G401 (cell line): ENCODE measurements around the gene SPAG4. TPM values are rescaled to one million over a fixed set of nuclear protein-coding genes. Genes with fewer than 3 reads are reported as not detected.

Experiments used
- DNase-seq: peaks from one replicate; pipeline ENCODE4 v3.0.0-alpha.2; 2015; ENCODE audit warnings: low spot score
- in situ Hi-C: cut with HindIII; loops from 2 replicates; pipeline ENCODE4 v1.10.0; 2016; ENCODE audit warnings: low sequenced_read_pairs, mixed read lengths
- total RNA-seq: library from RNA; depleted of rRNA; stranded (reverse); fragments of >200 nt; shearing (Covaris generic); gene quantifications from 2 replicates; pipeline ENCODE4 v1.2.3, GENCODE V29; 2014

The SPAG4 gene
- total RNA-seq, 1 experiment from 2014 or later: 8.0 TPM

DNA sequence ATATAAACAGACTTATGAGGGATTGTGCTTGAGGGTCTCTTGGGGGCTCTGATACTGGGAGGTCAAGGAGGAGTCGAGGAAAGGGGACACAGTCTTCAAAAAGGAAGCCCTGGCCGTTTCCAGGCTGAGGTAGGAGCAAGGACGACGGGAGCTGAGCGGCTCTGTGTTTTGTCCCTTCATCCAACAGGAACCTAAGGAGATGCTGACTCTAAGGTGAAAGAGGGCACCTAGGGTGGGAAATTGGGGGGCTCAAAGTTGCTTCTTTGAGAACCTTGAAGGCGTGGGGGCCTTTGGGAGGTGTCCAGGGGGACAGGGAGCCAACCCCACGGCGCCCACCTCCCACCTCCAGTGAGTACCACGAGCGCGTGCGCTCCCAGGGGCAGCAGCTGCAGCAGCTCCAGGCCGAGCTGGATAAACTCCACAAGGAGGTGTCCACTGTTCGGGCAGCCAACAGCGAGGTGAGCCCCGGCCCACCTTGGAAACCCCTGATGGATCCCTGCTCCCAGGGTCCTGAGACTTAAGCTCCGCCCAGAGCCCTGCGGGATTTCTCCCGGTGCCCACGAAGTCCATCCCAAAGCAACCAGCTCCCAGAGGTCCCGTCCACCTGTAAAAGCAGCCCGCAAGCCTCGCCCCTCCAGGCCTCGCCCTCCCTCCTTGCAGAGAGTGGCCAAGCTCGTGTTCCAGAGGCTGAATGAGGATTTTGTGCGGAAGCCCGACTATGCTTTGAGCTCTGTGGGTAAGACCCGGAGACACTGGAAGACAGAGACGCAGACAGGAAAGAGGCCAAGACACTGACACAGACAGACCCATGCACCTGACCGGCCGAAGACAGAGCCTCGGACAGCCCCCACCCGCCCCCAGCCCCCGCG lies 2.9 kb downstream of the SPAG4 start:
- DNase-seq: peak; percentile 41
- in situ Hi-C loops: no loop called here

DNA sequence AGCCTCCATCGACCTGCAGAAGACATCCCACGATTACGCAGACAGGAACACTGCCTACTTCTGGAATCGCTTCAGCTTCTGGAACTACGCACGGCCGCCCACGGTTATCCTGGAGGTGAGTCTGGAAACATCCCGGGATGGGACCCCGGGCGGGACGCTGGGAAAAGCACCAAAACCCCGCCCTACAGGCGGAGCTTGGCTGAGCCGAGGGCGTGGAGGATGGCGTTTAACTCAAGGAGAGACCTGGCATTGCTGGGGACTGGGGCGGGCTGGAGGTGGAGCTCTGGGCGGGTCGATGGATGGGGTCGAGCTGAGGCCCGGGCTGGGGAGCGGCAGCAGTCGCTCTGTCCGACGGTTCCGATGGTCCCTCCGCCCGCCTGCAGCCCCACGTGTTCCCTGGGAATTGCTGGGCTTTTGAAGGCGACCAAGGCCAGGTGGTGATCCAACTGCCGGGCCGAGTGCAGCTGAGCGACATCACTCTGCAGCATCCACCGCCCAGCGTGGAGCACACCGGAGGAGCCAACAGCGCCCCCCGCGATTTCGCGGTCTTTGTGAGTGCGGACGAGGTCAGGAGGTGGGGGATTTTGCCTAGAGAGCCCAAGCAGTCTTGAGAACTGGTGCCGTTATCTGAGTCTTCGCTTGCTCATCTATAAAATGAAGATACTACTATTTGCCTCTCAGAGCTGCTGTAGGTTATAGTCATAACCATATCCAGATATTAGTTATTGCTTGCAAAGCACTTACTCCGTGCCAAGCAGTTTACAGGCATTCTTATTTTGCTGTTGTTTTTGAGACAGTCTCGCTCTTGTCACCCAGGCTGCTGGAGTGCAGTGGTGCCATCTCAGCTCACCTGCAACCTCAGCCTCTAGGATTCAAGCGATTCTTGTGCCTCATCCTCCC lies 3.8 kb downstream of the SPAG4 start:
- DNase-seq: peak; percentile 80
- in situ Hi-C loops: no loop called here

DNA sequence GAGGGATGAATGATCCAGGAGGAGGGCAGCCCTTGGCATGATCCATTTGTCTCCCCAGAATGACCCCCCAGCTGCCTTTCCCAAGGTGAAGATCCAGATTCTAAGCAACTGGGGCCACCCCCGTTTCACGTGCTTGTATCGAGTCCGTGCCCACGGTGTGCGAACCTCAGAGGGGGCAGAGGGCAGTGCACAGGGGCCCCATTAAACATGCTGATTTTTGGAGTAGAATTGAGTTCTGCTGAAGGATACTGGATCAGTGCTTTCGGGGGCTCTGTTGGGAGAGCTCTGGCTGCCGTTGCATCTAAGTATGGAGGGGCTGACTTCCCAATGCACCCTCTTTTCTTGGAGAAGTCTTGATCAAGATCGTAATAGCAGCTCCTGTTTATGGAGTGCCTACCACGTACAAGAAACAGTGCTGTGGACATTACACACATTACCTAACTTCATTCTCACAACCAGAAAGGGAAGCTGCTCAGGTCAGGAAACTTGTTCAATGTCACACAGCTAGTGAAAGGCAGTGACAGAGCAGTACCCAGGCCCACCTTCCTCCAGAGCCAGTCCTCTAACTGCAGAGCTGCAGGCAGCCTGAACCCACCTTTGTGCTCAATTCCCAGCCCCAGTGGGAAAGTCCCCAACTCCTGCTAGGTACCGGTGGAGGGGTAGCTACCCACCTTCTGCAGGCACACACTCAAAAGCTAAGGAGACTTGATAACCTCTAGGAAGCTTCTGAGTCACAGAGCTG lies 5.4 kb downstream of the SPAG4 start:
- no peak for DNase-seq
- in situ Hi-C loops: no loop called here

DNA sequence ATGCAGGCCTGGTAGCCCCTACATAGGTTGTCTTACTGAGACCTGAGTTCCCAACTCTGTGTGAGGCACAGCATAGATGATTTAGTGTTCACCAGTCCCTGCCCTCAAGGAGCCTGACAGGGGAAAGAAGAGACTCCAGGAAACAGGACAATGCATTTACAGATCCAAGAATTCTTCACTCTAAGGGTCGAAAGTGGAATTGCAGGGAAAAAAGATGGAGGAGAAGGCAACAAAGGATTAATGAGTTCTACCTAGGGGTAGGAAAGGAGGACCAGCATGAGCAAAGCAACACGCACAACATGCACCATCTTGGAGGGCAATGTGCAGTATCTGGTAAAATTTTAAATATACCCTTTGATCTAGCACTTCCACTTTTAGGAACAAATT lies 5.9 kb downstream of the SPAG4 start:
- in situ Hi-C loops: no loop called here
- DNase-seq: no peak

DNA sequence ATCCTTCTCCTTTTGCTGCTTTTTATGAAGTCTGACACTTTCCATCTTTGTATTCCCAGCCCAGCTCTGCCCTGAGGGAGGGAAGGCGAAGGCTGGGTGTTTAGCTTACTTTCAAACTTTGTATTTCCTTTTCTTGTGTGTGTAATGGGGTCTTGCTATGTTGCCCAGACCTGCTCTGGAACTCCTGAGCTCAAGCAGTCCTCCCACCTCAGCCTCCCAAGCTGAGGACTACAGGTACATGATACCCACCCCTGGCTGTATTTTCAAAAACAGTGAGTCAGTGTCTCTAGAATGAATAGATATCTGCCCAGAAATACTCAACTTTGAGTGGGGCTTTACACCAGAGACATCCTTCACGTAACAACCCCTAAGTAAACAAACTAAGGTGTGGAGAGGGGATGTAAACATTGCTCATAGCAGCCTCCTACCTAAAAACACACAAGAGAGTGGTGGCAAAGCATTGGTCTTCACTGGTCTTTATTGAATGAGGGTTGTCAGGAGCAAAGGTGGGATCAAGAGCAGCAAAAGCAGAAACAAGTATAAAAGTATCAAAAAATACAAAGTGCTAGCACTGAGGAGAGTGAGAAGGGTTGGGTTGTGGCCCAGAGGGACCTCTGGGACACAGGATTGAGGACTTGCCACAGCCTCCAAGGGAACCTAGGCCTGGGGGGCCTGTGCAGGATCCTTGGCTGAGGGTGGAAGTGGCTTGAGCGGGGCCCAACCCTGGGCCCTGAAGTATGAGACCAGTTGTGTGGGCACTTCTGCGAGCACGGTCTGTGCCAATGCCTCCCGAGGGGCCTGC lies 10.2 kb downstream of the SPAG4 start:
- DNase-seq: no peak
- in situ Hi-C loops: no loop called here

DNA sequence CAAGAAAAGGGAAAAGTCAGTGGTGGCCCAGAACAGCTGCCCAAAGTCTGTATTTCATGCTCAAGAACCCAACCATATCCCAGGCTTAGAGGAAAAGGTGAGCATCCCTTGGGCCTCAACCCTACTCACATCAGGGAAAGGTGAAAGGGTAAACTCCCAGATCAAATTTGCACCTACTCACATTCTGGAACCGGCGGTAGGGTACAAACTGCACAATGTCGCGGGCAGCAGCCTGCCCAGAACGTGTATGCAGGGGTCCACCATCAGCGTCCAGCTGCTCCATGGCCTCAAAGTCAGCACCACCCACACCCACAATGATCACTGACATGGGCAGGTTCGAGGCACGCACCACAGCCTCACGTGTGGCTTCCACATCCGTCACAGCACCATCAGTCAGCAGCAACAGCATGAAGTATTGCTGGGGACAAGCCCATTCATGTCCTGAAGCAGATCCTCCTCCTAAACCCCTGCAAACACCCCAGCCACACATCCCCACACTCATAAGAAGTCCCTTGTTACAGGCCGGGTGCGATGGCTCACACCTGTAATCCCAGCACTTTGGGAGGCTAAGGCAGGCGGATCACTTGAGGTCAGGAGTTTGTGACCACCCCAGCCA lies 10.9 kb downstream of the SPAG4 start:
- no peak for DNase-seq
- in situ Hi-C loops: no loop called here

DNA sequence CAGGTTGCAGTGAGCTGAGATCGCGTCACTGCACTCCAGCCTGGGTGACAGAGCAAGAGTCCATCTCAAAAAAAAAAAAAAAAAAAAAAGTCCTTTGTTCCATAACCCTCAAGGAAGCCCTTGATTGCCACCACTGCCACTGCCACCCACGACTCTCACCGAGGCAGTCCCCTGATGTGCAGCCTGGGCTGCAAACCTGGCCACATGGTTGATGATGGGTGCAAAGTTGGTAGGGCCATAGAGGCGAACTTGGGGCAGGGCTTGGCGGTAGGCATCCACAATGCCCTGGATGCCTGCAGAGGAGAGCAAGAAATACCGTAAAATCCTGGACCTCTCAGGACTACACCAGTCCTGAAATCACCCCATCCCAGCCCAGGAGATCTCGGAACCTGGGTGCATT lies 11.5 kb downstream of the SPAG4 start:
- in situ Hi-C loops: no loop called here
- no peak for DNase-seq

DNA sequence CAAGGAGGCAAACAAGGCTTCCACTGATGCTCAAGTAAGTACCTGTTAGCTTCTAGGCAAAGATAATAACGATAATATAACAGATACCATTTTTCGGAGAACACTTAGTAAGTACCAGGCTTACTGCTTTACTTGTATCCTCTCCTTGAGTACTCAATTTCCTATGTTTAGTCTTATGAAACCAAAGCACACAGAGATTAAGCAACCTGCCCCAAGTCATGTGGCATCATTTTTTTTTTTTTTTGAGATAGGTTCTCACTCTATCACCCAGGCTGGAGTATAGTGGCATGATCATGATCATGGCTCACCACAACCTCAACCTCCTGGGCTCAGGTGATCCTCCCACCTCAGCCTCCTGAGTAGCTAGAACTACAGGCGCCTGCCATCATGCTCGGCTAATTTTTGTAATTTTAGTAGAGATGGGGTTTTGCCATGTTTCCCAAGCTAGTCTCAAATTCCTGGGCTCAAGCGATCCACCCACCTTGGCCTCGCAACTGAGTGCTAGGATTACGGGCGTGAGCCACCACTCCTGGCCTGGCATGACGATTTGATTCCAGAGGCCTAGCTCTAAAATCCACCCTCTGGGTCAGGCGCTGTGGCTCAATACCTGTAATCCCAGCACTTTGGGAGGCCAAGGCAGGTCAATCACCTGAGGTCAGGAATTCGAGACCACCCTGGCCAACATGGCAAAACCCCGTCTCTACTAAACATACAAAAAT lies 14.0 kb downstream of the SPAG4 start:
- in situ Hi-C loops: no loop called here
- DNase-seq: no peak

DNA sequence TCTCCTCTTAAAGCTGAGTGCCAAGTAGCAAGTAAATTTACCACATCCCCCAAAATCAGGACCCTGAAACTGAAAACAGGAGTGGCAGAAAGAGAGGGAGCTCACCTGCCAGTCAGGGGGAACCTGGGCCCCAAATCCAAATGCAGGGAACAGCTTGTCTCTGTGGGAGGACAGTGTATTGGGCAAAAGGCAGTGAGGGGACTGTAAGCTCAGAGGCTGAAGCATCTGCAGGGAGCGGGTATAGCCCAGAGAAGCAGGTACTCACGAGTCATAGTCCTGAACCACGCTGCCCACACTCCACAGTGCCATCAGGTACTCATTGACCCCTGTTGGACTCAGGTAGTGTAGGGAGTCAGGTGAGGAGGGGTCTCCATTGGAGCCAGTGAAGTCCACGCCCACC lies 15.0 kb downstream of the SPAG4 start:
- in situ Hi-C loops: no loop called here
- DNase-seq: no peak

DNA sequence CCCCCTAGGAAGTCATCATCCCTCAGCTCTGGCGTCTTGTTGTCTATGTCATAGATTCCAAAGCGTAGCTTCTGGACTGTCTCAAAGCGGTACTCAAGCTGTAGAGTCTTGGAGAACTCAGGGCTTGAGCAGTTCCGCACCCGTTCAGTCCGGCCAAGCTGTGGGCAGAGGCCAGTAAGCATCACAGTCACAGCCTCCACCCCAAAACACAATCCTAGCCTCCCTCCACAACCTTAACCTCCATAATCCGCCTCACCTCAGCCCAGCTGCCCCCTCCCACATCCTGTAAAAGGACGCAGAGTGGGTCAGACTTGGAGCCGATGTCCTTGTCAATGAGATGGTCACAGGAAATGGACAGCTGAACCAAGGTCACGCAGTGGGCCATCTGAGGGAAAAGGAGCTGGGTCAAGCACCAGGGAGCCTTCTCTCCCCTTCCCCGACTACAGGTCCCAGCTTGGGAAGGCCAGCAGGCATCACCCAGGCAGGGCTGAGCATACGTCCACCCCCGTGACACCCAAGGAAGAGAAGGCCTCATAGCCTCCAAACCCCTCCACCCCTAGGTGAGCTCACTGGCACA lies 17.0 kb downstream of the SPAG4 start:
- no peak for DNase-seq
- in situ Hi-C loops: no loop called here

DNA sequence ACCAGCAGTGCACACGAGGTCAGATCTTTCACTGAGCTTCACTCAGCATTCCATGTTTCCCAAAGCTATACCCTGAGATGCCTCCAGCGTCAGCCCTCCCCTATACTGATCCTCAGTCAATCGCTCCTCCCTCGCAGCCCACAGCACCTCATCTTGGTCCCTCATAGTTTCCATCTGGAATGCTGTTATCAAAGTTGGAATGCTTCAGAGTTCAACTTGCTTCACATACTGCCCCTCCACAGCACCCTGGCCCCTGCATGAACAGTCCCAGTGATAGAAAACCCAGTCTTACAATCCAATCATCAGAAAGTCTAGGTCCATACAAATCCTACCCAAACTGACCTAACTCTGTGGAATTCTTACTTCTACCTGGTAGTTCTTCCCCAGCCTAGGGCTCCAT lies 20.0 kb downstream of the SPAG4 start:
- no peak for DNase-seq
- in situ Hi-C loops: no loop called here

DNA sequence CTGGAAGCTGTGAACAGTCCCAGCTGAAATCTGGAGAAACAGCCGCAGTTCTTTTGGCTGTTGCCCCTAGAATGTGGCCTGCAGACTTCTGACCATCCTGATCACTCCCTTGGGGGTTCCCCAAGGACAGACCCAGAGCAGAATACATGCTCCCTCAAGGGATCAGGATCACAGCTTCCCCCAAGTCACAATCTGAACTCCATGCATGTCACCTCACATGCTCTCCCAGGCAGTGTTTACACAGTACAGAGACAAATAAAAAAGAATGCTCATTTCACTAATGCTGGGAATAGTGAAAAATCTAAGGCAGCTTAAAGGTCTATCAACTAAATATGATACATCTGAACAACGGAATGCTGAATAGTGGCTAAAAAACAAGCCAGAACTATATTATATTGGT lies 20.5 kb downstream of the SPAG4 start:
- no peak for DNase-seq

DNA sequence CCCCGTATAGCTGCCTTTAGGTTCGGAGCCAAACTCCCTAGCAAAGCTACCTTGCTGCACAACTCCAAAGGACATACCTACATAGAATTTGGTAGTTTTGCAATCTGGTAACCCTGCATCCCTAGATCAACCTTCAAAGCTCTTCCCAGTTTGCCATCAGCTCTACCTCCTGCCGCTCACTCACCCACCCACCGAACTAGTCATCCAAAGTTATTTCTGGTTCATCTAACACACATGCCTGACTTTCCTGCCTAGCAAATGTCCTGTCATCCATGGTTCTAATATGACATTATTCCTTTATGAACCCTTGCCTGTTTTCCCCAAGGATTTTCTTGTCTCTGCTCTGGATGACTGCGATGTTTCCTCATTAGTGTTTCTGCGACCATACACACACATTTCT lies 21.6 kb downstream of the SPAG4 start:
- no peak for DNase-seq
- in situ Hi-C loops: no loop called here

More for the DNA sequence above, 20.5 kb downstream of the SPAG4 start:
- in situ Hi-C loops: no loop called here

DNA sequence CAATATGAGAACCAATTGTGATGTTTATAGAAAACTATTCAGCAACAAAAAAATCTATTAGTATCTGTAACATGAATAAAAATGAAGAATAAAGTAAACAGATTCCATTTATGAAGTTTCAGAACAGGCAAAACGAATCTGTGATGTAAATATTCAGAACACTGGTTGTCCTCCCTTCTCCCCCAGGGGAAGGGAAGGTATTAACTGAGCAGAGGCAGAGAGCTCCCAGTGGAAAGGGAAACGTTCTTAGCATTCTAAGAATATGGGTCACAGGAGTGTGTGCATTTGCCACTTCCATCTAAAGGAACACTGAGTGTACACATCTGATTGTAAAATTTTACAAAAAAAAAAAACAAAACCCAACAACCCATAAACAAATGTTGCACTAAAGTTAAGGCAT lies 23.1 kb downstream of the SPAG4 start:
- in situ Hi-C loops: no loop called here
- DNase-seq: no peak

DNA sequence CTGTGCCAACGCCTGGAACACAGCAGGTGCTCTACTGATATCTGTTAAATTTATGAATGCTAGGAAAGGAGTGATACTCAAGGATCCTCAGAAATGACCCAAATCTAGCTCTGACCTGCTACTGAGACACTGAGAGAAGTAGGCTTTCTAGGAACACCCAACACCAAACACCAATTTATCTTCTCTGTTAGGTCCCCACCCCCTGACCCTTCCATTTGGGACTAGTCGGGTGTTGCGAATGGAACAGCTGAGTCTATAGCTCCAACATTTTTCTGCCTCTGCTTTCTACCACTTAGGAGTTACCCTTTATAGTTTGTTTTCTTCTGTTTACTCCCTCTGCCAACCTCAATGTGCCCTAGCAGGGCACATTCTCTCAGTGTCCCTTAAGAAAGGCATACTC lies 25.1 kb downstream of the SPAG4 start:
- in situ Hi-C loops: no loop called here
- no peak for DNase-seq

DNA sequence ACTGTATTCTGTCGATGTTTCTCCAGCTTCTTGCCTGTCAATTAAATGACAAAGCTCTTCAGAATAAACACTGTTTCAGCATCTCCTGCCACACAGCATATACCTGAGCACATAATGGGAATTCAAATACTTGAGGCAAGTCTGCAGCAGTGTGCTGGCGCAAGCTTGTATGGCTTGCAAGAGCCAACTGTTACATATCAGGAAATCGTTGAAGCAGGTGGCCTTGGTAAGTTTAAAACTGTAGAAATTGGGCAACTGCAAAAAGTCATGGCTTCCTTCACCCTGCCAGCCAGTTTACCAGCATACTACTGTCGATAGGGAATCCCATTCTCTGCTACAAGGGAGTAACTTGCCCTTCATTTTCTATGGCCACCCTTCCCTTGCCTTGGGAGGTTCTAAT lies 26.1 kb downstream of the SPAG4 start:
- in situ Hi-C loops: no loop called here
- no peak for DNase-seq

DNA sequence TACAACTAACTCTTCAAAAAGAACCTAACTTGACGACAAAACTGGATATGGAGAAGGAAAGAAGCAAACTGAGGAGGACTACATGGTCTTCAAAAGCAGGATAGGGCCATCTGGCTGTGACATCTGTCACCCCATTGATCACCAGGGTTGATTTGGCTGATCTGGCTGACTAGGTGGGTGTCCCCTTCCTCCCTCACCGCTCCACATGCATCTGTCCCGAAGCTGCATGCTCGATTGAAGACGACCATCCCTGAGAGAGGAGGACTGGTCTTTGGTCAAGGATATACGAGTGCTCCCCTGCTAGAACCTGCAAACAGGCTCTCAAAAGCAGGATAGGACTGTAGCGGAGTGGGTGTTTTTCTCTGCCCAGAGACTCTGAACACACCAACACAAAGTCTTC lies 27.4 kb downstream of the SPAG4 start:
- DNase-seq: no peak
- in situ Hi-C loops: no loop called here

DNA sequence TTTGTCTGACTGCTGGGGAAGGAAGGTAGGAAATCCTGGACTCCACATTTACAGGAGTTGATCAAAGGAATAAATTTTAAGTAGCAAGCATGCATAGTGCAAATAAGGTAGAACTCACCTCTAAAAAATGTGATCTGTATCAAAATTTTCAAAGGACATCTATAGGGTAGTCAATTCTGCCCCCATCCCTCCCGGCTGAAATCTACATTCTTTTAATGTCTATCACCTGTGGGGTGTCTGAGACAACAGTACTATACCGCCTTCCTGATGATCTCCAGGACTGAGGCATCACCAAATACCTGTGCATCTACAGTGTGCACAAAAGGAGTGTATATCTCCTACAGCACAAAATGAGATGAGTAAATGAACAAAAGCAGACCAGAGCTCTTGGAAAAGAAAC lies 29.2 kb downstream of the SPAG4 start:
- no peak for DNase-seq
- in situ Hi-C loops: no loop called here
